GM12801 (cell line): ENCODE data around the gene GABRA6.

Source experiments
- CTCF ChIP-seq: IDR thresholded peaks from one replicate; pipeline ENCODE4 v1.5.1; 2011; ENCODE audit warnings: control low read depth; ENCODE audit not compliant: insufficient read length; ENCODE audit errors: extremely low read depth

Gene GABRA6

GRCh38 chr5:161713042-161713441 lies 27.5 kb downstream of the GABRA6 start:
- no peak for TF ChIP-seq CTCF

- TF ChIP-seq CTCF: no peak
These were observed 33.6 kb downstream of the GABRA6 start for GRCh38 chr5:161719157-161719556.

- no peak for TF ChIP-seq CTCF
These were observed 34.9 kb downstream of the GABRA6 start for GRCh38 chr5:161720460-161720859.

- TF ChIP-seq CTCF: no peak
These were observed 49.2 kb downstream of the GABRA6 start for GRCh38 chr5:161734741-161735140.

- TF ChIP-seq CTCF: no peak
These were observed 54.9 kb downstream of the GABRA6 start for GRCh38 chr5:161740433-161740832.

- TF ChIP-seq CTCF: no peak
These were observed 58.8 kb downstream of the GABRA6 start for GRCh38 chr5:161744276-161744675.

- TF ChIP-seq CTCF: no peak
These were observed 59.9 kb downstream of the GABRA6 start for GRCh38 chr5:161745392-161745791.

GRCh38 chr5:161751265-161751664 lies 65.7 kb downstream of the GABRA6 start:
- no peak for TF ChIP-seq CTCF
